HPDE6-E6E7 (cell line): ENCODE data around the gene RIT2.

Experiments used
- DNase-seq: peaks from one replicate; pipeline ENCODE4 v3.0.0; 2011; ENCODE audit warnings: missing footprints; ENCODE audit errors: extremely low spot score

The RIT2 gene

DNA sequence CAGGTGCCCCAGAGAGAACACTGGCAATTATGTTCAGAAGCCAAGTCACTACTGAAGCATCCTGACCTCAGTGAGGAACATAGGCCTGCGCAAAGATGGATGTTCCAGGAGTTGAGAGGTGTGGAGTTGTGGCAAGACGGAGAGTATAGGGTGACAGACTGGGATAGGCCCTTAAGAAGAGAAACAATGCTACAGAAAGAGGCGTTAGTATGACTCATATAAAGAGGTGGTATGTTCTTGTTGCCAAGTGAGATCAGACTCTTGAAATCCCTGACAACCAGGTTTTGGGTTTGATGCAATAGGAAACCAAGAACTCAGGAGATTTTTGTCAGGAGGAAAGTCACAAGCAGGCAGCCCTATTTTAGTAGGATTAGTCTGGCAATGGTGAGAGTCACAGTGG, 185.6 kb downstream of the RIT2 start:
- no peak for DNase-seq

DNA sequence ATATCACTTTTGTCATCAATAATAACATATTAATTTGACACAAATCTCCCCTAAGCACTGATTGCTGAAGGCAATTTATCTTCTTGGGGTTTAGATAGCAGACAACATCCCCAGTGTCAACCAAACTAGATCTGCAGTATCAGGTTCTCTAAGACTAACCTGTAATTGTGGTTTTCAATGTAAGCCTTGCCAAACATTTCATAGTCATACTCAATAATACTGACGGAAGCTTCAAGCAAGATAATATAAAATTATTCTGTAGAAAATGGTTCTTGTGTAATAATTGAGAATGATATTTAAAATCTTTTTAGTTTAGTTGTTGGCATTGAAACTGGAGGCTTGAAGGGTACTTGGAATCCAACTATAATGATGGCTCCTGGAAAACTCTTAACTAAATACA, 186.3 kb downstream of the RIT2 start:
- DNase-seq = no peak

DNA sequence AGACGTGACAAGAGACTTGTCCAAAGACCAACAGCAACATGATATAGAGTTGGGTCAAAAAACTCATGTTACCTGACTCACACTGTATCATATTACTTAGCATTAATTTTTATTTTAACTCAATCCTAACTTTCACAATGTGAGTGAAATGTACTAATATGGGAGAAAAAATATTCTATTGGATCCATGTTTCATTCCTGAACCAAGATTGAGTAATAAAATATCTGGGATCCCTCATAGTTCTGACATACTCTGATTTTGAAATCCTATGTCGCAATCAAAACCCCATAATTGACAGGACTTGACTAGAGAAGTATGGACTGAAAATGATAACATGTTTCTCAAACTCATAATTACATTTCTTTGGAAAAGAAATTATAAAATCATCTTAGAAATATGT, 190.4 kb downstream of the RIT2 start:
- DNase-seq = no peak

DNA sequence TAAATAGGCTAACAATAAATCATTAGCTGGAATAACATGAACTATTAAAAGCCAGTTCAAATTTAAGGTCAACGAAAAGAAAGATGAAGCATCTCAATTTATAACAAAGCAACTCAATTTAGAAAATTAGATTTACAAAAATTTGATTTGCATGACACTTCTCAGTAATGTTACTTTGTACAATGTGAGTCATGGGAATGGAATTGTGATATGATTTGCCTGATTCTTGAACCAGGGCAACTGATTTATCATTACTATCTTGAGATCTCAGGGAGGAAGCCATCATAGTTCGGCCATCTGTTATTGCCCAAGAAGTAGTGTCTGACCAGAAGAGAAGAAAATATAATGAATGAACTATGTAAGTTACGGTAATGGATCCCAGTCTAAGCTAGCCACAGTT, 193.1 kb downstream of the RIT2 start:
- DNase-seq = no peak

DNA sequence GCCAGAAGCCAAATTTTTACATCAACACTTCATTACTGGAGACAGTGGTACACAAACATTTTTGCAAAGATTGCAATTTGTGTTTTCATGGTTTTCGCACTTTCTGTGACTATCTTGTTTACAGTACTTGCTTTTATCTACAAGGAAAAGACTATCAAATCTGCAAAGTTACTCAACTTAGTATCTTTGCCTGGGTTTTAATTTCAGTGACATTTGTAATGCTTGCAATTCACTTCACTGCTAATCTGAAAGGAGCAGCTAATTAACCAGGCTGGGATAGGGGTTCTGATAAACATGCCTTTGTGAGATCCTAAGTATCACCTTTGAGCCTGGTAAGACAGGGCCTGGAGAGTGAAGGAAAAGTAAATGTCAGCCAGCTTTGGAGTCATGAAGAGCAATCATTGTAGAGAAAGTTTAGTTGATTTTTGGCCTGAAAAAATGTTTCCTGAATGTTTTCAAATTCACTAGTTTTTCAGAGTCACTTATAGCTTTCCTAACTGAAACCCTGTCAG, 194.2 kb downstream of the RIT2 start:
- DNase-seq = no peak

DNA sequence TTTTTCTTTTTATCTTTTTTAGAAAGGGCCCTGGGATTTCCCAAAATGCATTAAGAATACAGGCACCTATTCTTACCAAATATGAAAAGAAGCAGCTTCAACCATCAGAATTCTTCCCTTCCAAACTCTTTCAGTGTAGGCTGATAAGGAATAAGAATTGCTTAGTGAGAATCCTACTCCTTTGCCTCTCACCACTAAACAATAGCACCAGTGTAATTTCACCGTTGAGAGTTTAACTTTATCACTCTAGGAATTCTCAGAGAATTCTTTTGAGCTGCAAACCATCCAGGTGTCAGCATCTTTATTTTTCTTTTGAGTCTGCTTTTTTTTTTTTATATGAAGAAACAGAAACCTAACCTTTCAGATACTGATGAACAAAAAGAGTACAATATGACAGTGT, 194.9 kb downstream of the RIT2 start:
- no peak for DNase-seq

DNA sequence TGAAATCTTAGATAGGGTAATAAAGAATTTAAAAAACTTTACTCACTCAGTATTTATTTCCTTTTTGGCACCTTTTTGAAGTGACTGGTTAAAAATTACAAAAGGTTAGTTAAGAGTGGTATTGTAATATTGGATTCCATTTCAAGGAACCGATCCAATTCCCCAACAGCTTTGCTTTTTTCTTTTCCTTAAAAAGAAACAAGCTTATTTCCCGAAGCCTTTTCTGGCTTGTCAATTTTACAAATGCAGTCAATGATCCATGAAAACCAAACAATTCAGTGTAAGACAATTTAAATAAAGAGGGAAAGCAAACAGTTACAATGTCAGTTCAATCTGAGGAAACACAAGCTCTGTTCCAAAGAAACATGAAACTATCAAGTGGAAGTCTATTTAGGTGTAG, 200.2 kb downstream of the RIT2 start:
- no peak for DNase-seq

DNA sequence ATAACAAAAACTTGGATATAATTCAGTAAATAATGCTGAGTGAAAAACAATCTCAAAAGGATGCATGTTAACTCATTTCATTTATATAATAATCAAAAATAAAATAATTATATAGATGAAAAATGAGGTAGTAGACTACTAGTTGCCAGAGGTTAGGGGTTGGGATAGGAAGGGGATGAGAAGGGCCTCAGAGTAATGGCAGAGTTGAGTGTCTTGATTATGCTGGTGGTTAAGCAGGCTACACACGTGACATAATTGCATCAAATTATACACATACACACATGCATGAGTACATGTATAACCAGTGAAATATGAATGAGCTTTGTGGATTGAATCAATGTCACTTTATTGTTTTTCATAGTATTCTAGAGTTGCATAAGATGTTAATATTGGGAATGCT, 201.0 kb downstream of the RIT2 start:
- no peak for DNase-seq

DNA sequence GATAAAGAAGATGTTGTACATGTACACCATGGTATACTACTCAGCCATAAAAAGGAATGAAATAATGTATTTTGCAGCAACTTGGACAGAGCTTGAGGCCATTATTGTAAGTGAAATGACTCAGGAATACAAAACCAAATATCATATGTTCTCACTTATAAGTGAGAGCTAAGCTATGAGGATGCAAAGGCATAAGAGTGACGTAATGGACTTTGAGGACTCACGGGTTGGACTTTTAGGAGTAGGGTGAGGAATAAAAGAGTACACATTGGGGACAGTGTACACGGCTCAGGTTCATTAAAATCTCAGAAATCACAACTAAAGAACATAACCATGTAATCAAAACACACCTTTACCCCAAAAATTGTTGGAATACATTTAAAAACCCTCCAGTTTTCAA, 206.4 kb downstream of the RIT2 start:
- no peak for DNase-seq

DNA sequence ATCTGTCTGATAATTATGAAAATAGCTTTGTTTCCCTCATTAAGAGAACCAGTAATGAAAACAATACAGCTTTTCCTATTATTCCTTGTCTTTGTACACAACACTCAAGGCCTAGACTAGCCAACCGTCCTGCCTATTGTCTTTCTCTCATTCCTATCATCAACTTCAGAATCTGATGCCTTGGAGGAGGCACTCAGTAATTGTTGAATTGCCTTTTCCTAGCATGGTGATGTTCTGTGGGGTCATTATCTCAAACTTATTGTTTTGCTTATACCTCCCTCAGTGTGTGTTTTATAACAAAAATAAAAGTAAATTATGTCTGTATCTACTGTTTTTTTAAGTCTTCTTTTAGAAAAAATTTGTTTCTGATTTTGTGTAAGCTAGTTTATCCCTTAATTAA, 208.7 kb downstream of the RIT2 start:
- DNase-seq = no peak

DNA sequence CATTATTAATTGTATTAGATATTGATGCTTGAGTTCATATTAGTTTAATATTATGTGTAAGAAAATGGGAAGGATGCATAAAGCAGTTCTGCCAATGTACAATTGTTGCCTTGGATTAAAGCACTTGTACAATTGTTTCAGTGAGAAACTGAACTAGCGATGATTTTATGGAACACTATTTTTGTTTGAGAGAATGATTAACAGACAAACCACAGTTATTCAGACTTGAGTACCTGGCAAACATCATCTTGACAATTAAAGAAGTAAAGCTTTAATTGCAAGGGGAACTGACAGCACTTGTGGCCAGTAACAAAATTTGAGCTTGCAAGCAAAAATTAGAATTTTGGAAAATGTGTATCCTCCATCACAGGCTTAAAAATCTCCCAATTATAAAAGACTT, 214.3 kb downstream of the RIT2 start:
- no peak for DNase-seq

DNA sequence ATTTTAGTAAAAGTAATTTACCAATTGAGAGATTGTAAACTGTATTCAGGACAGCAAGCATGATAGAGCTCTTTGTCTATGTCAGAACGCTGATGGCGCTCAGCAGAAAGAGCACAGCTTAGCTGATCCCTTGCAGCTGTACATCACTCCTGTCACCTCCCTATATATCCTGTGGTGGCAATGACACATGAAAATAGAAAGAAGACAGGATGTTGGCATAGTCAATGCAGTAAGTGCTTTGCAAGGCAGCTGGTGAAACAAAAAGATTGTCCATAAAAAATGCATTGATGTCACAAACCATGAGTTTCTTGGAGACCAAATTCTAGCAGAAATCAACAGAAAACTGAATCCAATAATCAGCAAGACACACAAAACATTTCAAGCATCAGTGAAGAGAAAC, 221.5 kb downstream of the RIT2 start:
- no peak for DNase-seq

DNA sequence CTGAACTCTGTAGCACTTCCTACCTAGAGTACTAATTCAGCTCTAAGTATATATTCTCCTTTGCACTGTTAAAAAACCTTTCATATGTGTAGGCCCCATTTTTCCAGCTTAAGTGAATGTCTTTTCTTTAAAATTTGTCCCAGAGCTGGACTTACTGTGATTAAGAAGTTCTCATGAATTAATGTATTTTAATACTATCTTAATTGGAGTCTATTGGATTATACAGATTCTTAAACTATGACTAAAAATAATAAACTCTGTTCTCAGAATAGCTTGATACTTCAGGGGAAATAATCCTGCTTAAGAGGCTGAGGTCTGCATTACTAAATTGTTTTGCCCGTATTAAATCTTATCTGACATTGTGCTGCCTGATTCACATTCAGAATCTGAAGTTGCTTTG, 223.3 kb downstream of the RIT2 start:
- DNase-seq = no peak

DNA sequence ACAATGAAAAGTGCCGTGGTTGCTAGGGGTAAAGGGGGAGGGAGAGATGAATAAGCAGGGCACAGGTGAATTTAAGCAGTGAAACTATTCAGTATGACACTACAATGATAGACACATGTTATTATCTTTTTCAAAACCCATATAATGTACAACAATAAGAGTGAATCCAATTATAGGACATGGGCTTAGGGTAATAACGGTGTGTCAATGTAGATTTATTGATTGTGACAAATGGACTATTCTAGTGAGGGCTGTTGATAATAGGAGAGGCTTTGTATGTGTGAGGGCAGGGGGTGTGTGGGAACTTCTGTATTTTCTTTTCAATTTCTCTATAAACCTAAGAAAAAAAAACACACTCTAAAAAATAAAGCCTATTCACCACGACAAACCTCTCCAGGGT, 223.8 kb downstream of the RIT2 start:
- DNase-seq = no peak

DNA sequence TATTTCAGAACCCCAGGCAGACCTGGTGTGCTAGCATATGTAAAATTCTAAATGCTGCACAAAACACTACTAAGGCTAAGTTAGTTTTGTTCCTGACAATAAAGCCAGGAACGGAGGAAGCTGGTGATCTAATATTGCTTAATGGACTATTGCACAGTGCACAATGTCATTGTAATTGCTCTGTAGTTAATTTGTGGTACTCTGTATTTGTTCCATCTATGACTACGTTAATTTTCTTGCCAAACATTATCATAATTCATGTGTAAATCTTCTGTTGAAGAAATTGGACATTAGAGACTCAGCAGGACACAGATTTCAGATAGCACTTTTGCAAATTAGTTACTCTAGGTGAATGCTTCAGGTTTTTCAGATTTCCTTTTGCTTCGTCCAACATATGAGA, 232.3 kb downstream of the RIT2 start:
- no peak for DNase-seq

DNA sequence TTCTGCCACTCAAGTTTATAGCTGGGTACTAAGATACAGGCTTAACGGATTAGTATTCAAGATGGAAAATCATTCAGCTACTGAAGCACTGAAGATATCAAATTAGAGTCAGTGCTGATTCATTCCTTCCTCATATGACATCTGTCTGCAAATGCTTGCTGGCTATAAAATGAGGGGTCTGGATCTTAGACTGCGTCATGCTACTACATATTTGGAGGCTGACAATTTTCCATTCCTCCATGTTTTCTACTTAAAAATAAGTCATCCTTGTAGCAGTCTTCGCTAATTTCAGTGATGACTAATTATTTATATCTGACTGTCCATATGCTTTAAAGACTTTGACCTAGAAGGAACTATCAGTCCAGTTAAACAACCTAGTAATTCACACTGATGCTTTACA, 233.4 kb downstream of the RIT2 start:
- no peak for DNase-seq

DNA sequence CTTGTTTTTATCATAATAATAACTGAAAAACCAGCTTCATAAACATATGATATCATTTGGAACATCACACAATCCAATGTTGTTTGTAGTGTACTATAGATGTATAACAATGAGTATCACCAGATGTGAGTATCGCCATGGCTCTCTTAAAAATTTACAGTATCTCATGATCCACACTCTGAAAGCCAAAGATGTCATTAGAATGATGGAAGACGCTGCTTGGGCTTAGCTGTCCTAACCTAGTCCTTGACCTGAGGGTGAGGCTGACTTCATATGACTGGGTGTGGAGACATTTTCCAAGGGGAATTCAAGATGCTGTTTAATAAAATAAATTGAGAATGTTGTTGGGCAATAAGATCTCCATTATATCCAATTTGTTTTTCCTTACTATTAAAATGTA, 242.6 kb downstream of the RIT2 start:
- no peak for DNase-seq

DNA sequence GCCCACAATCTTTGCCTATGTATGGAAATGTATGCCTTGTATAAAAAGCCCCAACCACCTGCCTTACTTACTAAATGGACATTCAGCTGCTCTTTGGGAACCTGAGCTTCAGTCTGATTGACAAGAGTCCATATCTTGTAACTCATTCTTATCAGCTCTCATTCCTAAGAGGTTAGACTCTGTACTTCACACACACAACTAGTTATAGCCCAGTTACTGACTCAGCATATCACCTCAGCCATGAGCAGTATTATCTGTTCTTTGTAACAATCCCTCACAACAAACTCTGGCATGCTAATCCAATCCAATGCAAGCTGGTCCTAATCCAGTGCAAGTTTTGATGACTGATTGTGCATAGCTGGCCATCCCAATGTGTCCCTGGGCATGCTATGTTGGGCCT, 250.6 kb downstream of the RIT2 start:
- DNase-seq = no peak

DNA sequence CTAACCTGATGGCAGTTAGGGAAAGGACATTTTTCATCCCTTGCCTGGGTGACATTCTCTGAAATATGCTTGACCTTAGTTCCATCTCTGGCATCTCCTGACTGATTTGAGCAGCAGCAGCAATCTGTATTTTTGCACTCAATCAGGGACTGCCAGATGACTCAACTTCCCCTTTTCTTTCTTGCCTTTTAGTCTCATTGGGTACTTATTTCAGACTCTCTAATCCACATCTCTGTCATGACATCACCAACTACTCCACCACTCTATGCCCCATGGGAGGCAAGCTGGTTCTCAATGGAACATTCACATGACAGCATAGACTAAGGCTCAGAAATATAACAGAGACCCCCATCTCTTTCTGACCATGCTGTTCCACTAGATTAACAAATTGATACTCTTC, 254.2 kb downstream of the RIT2 start:
- no peak for DNase-seq

DNA sequence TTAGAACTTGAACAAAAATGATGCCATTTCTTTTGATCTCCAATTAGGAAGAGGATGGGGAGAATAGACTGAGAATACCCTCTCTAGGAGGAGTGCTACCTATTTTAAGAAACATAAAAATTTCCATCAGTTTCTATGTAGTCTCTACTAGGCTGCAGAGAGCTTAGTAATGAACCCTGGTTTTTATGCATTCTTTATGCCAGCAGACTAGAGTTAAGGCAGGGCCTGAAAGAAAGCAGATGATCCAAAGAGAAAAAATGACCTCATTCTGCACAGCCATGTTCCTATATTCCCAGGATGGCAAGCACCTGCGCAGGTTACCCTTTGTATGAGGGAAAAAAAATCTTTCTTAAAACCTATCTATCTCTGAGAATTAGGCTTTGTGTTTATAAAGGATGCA, 254.9 kb downstream of the RIT2 start:
- DNase-seq = no peak

DNA sequence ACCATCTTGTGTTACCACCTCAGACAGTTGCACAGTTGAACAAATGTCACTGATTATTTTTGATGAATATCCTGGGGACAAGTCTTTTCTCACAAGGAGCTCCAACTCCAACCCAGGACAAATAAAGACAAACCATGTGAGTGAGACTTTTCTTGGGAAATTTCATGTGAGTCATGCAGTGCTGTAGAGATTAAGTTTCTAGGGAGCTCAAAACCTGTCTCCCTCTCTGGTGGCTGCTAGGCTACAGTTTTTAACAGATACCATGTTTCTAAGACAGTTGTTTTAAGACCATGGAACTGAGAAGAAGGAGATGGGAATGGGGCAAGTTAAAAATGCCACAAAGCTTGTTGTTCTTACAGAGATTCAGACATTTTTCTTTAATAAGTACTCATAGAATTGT, 255.5 kb downstream of the RIT2 start:
- DNase-seq = no peak

DNA sequence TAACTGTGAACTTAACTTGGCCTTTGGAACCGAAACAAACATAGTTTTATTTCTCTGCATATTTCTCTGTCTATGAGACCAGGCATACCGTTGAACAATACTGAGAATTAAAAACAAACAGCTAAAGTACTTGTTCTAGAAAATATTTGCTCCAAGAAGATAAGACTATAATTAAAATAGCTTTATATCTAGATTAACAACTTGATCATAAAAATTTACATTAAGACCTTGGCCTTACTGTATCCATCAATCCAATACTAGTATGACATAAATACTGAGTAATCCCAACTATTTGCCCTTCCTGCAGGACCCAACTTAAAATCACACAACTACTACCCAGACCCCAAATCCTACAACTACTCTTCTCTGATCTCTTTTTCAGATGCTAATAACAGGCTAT, 260.9 kb downstream of the RIT2 start:
- no peak for DNase-seq

DNA sequence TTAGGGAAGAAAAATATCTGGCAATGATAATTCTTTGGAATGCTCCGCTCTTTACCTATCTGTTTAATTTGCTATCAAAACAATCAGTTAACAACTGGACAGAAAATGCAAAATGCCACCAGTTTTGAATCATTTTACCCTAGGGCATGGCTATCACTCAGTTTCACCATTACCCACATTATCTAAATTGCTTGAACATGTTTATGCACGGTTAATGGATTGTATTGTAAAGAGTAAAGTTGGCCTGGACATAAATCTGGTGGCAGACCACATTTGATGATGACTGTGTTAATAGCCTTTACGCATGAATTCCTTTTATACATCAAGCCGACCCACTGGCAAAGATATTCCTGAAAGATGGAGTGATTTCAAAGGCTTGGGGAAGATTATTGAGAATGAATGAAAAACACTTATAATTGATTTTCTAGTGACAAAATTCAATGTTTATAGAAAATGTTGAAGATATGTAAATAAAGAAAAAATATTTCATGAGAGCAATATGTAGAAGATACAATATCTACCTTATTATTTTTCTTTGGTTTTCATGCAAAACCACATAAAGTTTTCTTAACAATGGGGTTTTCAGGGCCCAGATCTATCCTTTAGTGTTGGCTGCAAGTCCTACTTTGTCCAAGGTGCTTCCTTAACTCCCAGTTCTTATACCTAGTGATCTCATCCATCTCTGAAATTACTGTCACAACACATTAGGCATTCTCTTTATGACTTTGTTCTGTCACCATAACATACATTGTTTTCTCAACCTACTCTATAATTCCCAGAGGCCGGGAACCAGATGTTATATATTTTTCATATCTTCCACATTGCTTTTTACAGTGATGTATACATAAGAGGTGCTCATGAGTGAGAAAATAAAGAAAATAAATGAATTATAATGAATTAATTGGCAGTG, 265.1 kb downstream of the RIT2 start:
- no peak for DNase-seq

DNA sequence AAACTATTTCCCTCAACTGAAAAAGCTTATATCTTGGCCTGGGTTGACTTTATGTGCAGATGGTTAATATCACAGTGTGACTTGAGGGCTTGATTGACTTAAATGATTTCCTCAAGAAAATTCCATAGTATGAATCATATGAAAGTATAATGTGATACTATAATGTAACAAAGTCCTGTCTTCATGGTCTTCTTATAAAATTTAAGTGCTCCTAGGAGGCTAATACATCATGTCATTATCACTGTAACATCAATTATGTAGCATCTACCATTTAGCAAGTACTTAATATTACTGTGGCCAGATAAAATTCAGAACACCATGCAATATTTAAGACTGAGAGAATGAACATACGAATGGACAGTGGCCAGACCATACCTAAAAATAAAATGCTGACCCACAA, 276.1 kb downstream of the RIT2 start:
- no peak for DNase-seq
